Keratinocyte (primary cell): ENCODE results near the gene CPEB1. TPM values are rescaled to one million over a fixed set of nuclear protein-coding genes. Genes with fewer than 3 reads are reported as not detected.

Experiments used
- DNase-seq: peaks from one replicate; pipeline ENCODE4 v3.0.0-alpha.2; 2011; ENCODE audit warnings: low read depth, missing footprints, low spot score
- FAIRE-seq: peaks from 2 replicates; lab custom pipeline; 2011; peaks lifted over from hg19 to GRCh38; lab: Jason Lieb, UNC
- H2AFZ ChIP-seq: 2 replicates; pipeline ENCODE4 v1.6.0; 2012; ENCODE audit warnings: low read length, control low read depth, inconsistent platforms; ENCODE audit not compliant: control insufficient read depth
- H3K27ac ChIP-seq: 2 replicates; pipeline ENCODE4 v1.5.1; 2011; ENCODE audit warnings: low read length; ENCODE audit not compliant: control insufficient read depth, insufficient read depth
- H3K27me3 ChIP-seq: 3 replicates; pipeline ENCODE4 v1.6.0; 2011; ENCODE audit warnings: low read length; ENCODE audit not compliant: control insufficient read depth, insufficient read depth; ENCODE audit errors: extremely low read depth
- H3K36me3 ChIP-seq, 2 experiments: 2 replicates in 1 of 2; 3 replicates in 1 of 2; pipeline ENCODE4 v1.5.1; 2011; ENCODE audit warnings: low read length in 2 of 2, mild to moderate bottlenecking in 1 of 2; ENCODE audit not compliant: control insufficient read depth in 2 of 2, insufficient read depth in 2 of 2; ENCODE audit errors: extremely low read depth in 1 of 2
- H3K4me1 ChIP-seq: 3 replicates; pipeline ENCODE4 v1.5.1; 2011; ENCODE audit warnings: low read length; ENCODE audit not compliant: control insufficient read depth, insufficient read depth; ENCODE audit errors: extremely low read depth
- H3K4me2 ChIP-seq: 3 replicates; pipeline ENCODE4 v1.6.0; 2011; ENCODE audit warnings: low read depth, low read length; ENCODE audit not compliant: control insufficient read depth, insufficient read depth; ENCODE audit errors: extremely low read depth
- H3K4me3 ChIP-seq, 3 experiments: fragments of 200-600 bp in 1 of 3; sonication (generic) in 1 of 3; 2 replicates in 2 of 3; 3 replicates in 1 of 3; pipeline ENCODE4 v1.5.1; 2011 to 2016; ENCODE audit warnings: low read length in 3 of 3, mild to moderate bottlenecking in 3 of 3, control low read depth in 2 of 3, inconsistent platforms in 1 of 3, low read depth in 1 of 3, mixed read lengths in 1 of 3, mixed run types in 1 of 3, moderate library complexity in 1 of 3; ENCODE audit not compliant: control insufficient read depth in 2 of 3, insufficient read depth in 2 of 3; ENCODE audit errors: extremely low read depth in 1 of 3
- H3K79me2 ChIP-seq: 2 replicates; pipeline ENCODE4 v1.6.0; 2012; ENCODE audit warnings: low read length; ENCODE audit not compliant: control insufficient read depth, insufficient read depth
- H3K9ac ChIP-seq: 3 replicates; pipeline ENCODE4 v1.6.0; 2011; ENCODE audit warnings: low read length; ENCODE audit not compliant: control insufficient read depth, insufficient read depth; ENCODE audit errors: extremely low read depth
- H3K9me1 ChIP-seq: 3 replicates; pipeline ENCODE4 v1.6.0; 2011; ENCODE audit warnings: low read length; ENCODE audit not compliant: control insufficient read depth, insufficient read depth; ENCODE audit errors: extremely low read depth
- H3K9me3 ChIP-seq: 2 replicates; pipeline ENCODE4 v1.5.1; 2012; ENCODE audit warnings: low read depth, low read length; ENCODE audit not compliant: control insufficient read depth
- H4K20me1 ChIP-seq: 3 replicates; pipeline ENCODE4 v1.6.0; 2011; ENCODE audit warnings: low read length; ENCODE audit not compliant: control insufficient read depth, insufficient read depth; ENCODE audit errors: extremely low read depth
- EZH2 ChIP-seq: IDR thresholded peaks from one replicate; pipeline ENCODE4 v1.6.1; 2012; ENCODE audit warnings: inconsistent platforms, mild to moderate bottlenecking, low read length, moderate library complexity
- dilution Hi-C: fragments of 300-500 bp; cut with MboI; formaldehyde crosslinking; loops from one replicate; pipeline ENCODE4 v1.7.0; 2020; ENCODE audit warnings: low sequenced_read_pairs; ENCODE audit not compliant: extremely low pct_ligation_motif_present
- polyA plus RNA-seq, 5 experiments: library from polyadenylated mRNA; depleted of rRNA in 3 of 5; stranded (reverse) in 3 of 5; stranded (forward) in 1 of 5; unstranded in 1 of 5; fragments of >200 nt; gene quantifications; 1 replicate in 1 of 5; 2 replicates in 3 of 5; 3 replicates in 1 of 5; pipeline versions ENCODE4 v1.2.1 to v1.2.3, GENCODE V29; 2011 to 2012; ENCODE audit warnings: missing spikeins in 2 of 5, low read depth in 1 of 5, low replicate concordance in 1 of 5
- TF ChIP-seq, protein P1 (sequence below), 3 experiments: IDR thresholded peaks in 1 of 3; conservative IDR thresholded peaks in 1 of 3; optimal IDR thresholded peaks in 1 of 3; 2 replicates in 2 of 3; 3 replicates in 1 of 3; pipeline versions ENCODE3 to v1.5.1; 2011; ENCODE audit warnings: low read length in 3 of 3, mild to moderate bottlenecking in 3 of 3, moderate library complexity in 2 of 3, control low read depth in 1 of 3, inconsistent platforms in 1 of 3; ENCODE audit not compliant: insufficient read depth in 2 of 3; ENCODE audit errors: extremely low read depth in 1 of 3

The CPEB1 gene
- polyA plus RNA-seq, 1 donor (not counting 4 experiments of a cell fraction or from before 2014, with no cell fraction given), result 0.16 TPM

GRCh38 chr15:82597815-82598214, 49.3 kb downstream of the CPEB1 start:
- H3K36me3 ChIP-seq, result no peaks in the 10 kb centered on the region
- H3K27ac ChIP-seq, result no peak overlapping the region
- DNase-seq (no peak), FAIRE-seq (no peak)
- no peak overlapping the region for H3K9ac ChIP-seq
- no peak overlapping the region for H3K4me3 ChIP-seq
- no peaks in the 10 kb centered on the region for H3K79me2 ChIP-seq
- no peak overlapping the region for H3K4me2 ChIP-seq
- no peaks in the 10 kb centered on the region for H4K20me1 ChIP-seq
- TF ChIP-seq EZH2, result no peak
- TF ChIP-seq, protein P1, sequence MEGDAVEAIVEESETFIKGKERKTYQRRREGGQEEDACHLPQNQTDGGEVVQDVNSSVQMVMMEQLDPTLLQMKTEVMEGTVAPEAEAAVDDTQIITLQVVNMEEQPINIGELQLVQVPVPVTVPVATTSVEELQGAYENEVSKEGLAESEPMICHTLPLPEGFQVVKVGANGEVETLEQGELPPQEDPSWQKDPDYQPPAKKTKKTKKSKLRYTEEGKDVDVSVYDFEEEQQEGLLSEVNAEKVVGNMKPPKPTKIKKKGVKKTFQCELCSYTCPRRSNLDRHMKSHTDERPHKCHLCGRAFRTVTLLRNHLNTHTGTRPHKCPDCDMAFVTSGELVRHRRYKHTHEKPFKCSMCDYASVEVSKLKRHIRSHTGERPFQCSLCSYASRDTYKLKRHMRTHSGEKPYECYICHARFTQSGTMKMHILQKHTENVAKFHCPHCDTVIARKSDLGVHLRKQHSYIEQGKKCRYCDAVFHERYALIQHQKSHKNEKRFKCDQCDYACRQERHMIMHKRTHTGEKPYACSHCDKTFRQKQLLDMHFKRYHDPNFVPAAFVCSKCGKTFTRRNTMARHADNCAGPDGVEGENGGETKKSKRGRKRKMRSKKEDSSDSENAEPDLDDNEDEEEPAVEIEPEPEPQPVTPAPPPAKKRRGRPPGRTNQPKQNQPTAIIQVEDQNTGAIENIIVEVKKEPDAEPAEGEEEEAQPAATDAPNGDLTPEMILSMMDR (optimal IDR thresholded peaks at IDR 0.05 in 1 of 3, IDR thresholded peaks at IDR 0.05 in 1 of 3, conservative IDR thresholded peaks at IDR 0.05 in 1 of 3; ENCODE audit: extremely low read depth in 1 of 3, insufficient read depth in 2 of 3, low read length in 3 of 3), result no peak
- H3K27me3 ChIP-seq, result no peaks in the 10 kb centered on the region
- H3K4me1 ChIP-seq, result no peaks in the 10 kb centered on the region
- H2AFZ ChIP-seq, result no peak overlapping the region
- dilution Hi-C loops, result no loop called here
- no peaks in the 10 kb centered on the region for H3K9me3 ChIP-seq
- H3K9me1 ChIP-seq, result no peaks in the 10 kb centered on the region

- no peak overlapping the region for H2AFZ ChIP-seq
- no peak overlapping the region for H3K4me3 ChIP-seq
- H3K36me3 ChIP-seq, result no peaks in the 10 kb centered on the region
- H3K4me1 ChIP-seq, result no peaks in the 10 kb centered on the region
- no peak for FAIRE-seq
- no peaks in the 10 kb centered on the region for H3K9me3 ChIP-seq
- dilution Hi-C loops, result no loop called here
- no peaks in the 10 kb centered on the region for H3K9me1 ChIP-seq
- no peak overlapping the region for H3K9ac ChIP-seq
- TF ChIP-seq, protein P1 (optimal IDR thresholded peaks at IDR 0.05 in 1 of 3, IDR thresholded peaks at IDR 0.05 in 1 of 3, conservative IDR thresholded peaks at IDR 0.05 in 1 of 3; ENCODE audit: extremely low read depth in 1 of 3, insufficient read depth in 2 of 3, low read length in 3 of 3), result no peak
- TF ChIP-seq EZH2, result no peak
- DNase-seq, result no peak
- H3K4me2 ChIP-seq, result no peak overlapping the region
- H3K27ac ChIP-seq, result no peak overlapping the region
- no peaks in the 10 kb centered on the region for H3K27me3 ChIP-seq
- no peaks in the 10 kb centered on the region for H3K79me2 ChIP-seq
- H4K20me1 ChIP-seq, result no peaks in the 10 kb centered on the region
Measured at GRCh38 chr15:82595766-82596165, 51.4 kb downstream of the CPEB1 start.
